ENCODE measurements around the gene UTRN.

UTRN gene

DNA sequence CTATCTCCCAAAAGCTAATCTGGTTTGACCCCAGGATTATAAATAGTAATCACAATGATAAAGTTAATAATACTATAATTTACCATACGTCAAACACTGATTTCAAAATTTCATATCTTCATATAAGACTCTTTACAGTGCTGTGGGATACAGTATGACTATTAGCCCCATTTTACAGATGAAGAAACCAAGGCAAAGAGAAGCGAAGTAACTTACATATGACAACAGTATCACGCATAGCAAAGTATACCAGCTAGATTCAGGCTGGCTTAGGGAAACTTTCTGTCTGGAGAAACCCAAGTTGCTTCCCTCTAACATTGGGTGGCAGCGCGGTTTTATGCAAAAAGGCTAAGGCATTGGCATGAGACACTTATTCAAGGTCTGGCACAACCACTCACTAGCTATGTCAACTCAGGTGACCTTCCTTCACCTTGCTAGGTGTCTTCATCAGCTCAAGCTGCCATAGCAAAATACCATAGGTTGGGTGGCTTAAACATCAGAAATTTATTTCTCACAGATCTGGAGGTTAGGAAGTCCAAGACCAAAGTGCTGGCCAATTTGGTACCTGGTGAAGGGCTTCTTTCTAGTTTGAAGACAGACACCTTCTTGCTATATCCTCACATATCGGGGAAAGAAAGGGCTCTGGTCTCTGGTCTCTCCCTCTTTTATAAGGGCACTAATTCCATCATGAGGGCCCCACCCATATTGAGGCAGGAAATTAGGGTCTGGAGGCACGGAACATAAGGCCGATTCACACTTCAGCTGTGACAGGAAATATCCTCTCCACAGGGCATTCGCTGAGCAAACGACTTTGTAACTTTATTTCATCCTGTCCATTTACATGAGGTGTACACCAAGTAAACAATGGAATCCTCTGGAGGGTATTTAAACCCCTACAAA, 22.4 kb upstream of the UTRN start:
- Histone ChIP-seq H3K36me3 (ENCODE audit: insufficient read depth, low read length) (no peaks in the 10 kb centered on the region), H3K4me3 (no peak overlapping the region), H3K9me3 (ENCODE audit: low read depth, low read length) (no peaks in the 10 kb centered on the region), H3K27ac (no peak overlapping the region), H3K9ac (ENCODE audit: insufficient read length) (no peak overlapping the region)
- TF ChIP-seq EZH2 (IDR thresholded peaks at IDR 0.05) (no peak), FOXP2 (optimal IDR thresholded peaks at IDR 0.05; ENCODE audit: control extremely low read depth, extremely low read length, insufficient read depth) (no peak), POLR2AphosphoS5 (IDR thresholded peaks at IDR 0.05; ENCODE audit: borderline replicate concordance, low read depth, low read length) (no peak)
- DNase-seq (ENCODE audit: low read depth, low spot score), result no peak

DNA sequence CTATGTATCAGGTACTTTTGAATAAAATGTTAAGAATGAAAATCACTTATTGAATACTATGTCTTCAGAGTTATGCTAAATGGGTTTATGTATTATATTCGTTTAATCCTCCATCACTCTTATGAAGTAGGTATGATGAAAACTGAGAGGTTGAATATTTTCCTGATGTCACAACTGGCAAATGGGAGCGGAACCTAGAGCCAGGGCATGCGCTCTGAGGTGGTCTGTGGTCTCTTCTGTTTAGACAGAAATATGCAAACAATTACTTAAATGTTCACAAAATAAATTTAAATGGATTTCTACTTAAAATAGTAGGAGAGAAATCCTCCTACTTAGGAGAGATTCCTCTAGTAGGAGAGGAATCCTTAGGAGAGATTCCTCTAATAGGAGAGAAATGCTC, 21.3 kb upstream of the UTRN start:
- Histone ChIP-seq H3K36me3 (ENCODE audit: insufficient read depth, low read length) (no peaks in the 10 kb centered on the region), H3K9me3 (ENCODE audit: low read depth, low read length) (no peaks in the 10 kb centered on the region), H3K27ac (no peak overlapping the region), H3K4me3 (no peak overlapping the region), H3K9ac (ENCODE audit: insufficient read length) (no peak overlapping the region)
- no peak for DNase-seq (ENCODE audit: low read depth, low spot score)
- TF ChIP-seq EZH2 (IDR thresholded peaks at IDR 0.05) (no peak), POLR2AphosphoS5 (IDR thresholded peaks at IDR 0.05; ENCODE audit: borderline replicate concordance, low read depth, low read length) (no peak), FOXP2 (optimal IDR thresholded peaks at IDR 0.05; ENCODE audit: control extremely low read depth, extremely low read length, insufficient read depth) (no peak)

DNA sequence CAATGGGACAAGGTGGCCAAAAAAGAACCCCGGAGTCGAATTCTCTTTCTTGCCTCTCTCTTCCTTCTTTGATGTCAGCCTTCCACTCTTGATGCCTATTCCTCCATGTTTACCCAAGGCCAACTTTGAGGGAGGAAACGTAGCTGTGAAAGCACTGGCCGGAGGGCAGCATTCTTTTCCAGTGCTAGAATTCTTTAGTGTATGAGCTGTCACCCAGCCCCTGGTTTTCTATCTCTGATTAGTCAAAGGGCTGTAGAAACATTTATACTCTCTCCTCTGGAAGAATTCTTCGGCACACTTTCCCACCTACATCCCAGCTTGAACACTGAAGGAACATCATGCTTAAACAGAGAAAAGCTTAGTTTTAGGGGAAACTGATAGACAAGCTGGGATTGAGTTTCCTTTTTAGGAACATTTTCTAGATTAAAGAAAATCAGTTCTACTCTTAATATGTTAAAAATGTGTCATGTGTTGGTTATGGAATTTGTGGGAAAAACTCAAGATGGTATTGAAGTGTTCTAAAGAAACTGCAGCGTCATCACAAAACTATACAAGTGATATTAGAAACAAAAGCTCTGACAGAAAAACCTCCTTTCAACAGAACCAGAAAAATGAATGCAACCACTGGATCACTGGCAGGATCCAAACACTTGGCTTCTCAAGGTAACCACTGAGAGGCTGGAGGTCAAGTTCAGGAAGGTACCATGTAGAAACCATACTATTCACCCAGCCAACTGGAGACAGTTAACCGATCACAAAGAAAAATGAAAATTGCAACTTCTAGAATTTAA, 20.7 kb upstream of the UTRN start:
- no peak overlapping the region for H3K9ac ChIP-seq (ENCODE audit: insufficient read length)
- H3K27ac ChIP-seq, result peak overlapping the region; percentile 74
- DNase-seq (ENCODE audit: low read depth, low spot score), result no peak
- no peak for TF ChIP-seq FOXP2 (optimal IDR thresholded peaks at IDR 0.05; ENCODE audit: control extremely low read depth, extremely low read length, insufficient read depth)
- TF ChIP-seq EZH2 (IDR thresholded peaks at IDR 0.05), result no peak
- no peak for TF ChIP-seq POLR2AphosphoS5 (IDR thresholded peaks at IDR 0.05; ENCODE audit: borderline replicate concordance, low read depth, low read length)
- no peak overlapping the region for H3K4me3 ChIP-seq
- H3K36me3 ChIP-seq (ENCODE audit: insufficient read depth, low read length), result no peaks in the 10 kb centered on the region
- H3K9me3 ChIP-seq (ENCODE audit: low read depth, low read length), result no peaks in the 10 kb centered on the region

DNA sequence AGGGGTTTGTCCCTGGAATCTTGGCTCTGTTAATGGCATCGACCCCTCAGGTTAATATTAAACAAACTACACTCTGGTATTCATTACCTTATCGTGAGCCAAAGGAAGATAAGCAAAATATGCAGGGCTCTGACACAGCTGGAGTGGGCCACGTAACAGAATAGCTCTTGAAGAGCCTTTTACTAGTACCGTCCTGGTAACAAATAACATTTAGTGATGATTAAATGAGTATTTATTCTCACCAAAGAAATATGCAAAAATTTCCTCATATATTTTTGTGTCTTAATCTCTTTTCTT, 20.1 kb upstream of the UTRN start:
- TF ChIP-seq FOXP2 (optimal IDR thresholded peaks at IDR 0.05; ENCODE audit: control extremely low read depth, extremely low read length, insufficient read depth), result no peak
- no peak for TF ChIP-seq POLR2AphosphoS5 (IDR thresholded peaks at IDR 0.05; ENCODE audit: borderline replicate concordance, low read depth, low read length)
- TF ChIP-seq EZH2 (IDR thresholded peaks at IDR 0.05), result no peak
- no peak for DNase-seq (ENCODE audit: low read depth, low spot score)
- no peaks in the 10 kb centered on the region for H3K36me3 ChIP-seq (ENCODE audit: insufficient read depth, low read length)
- H3K9ac ChIP-seq (ENCODE audit: insufficient read length), result no peak overlapping the region
- H3K4me3 ChIP-seq, result no peak overlapping the region
- peak overlapping the region; percentile 74 for H3K27ac ChIP-seq
- H3K9me3 ChIP-seq (ENCODE audit: low read depth, low read length), result no peaks in the 10 kb centered on the region

GRCh38 chr6:144265390-144265789, 19.7 kb upstream of the UTRN start:
- peak overlapping the region; percentile 74; the same call in 1 of the 2 replicates for H3K27ac ChIP-seq
- no peaks in the 10 kb centered on the region for H3K36me3 ChIP-seq (ENCODE audit: insufficient read depth, low read length)
- no peaks in the 10 kb centered on the region for H3K9me3 ChIP-seq (ENCODE audit: low read depth, low read length)
- no peak overlapping the region for H3K9ac ChIP-seq (ENCODE audit: insufficient read length)
- no peak overlapping the region for H3K4me3 ChIP-seq
- no peak for DNase-seq (ENCODE audit: low read depth, low spot score)
- no peak for TF ChIP-seq EZH2 (IDR thresholded peaks at IDR 0.05)
- TF ChIP-seq FOXP2 (optimal IDR thresholded peaks at IDR 0.05; ENCODE audit: control extremely low read depth, extremely low read length, insufficient read depth), result no peak
- TF ChIP-seq POLR2AphosphoS5 (IDR thresholded peaks at IDR 0.05; ENCODE audit: borderline replicate concordance, low read depth, low read length), result no peak

DNA sequence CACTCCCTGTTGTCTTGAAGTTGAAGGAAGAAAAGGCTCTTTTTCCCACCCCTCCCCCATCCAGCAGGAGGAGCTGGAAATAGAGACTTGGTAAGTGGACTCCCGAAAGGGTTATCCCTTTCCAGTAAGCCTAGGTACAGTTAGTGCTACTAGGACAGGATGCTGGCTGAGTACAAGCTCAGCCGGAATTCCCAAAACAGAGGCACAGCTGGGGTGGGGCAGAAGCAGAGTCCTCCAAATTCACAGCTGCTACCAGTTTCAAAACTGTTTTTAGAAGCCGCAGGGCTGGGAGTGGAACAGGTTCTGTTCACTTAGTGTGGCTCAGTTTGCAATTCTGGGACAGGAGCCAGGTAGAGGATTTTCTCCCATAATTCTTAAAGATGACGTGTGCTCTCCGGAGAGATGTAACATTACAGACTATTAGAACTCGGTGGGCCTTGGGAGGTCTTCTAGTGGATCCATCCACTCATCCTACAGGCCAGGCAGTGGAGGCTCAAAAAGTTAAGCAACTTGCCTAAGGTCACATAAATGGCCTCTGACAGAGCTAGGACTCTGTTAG, 19.0 kb upstream of the UTRN start:
- Histone ChIP-seq H3K9ac (ENCODE audit: insufficient read length) (no peak overlapping the region), H3K36me3 (ENCODE audit: insufficient read depth, low read length) (no peaks in the 10 kb centered on the region), H3K9me3 (ENCODE audit: low read depth, low read length) (no peaks in the 10 kb centered on the region), H3K4me3 (no peak overlapping the region), H3K27ac (peak overlapping the region; percentile 74; the same call in 1 of the 2 replicates)
- DNase-seq (ENCODE audit: low read depth, low spot score), result no peak
- TF ChIP-seq POLR2AphosphoS5 (IDR thresholded peaks at IDR 0.05; ENCODE audit: borderline replicate concordance, low read depth, low read length), result no peak
- no peak for TF ChIP-seq EZH2 (IDR thresholded peaks at IDR 0.05)
- no peak for TF ChIP-seq FOXP2 (optimal IDR thresholded peaks at IDR 0.05; ENCODE audit: control extremely low read depth, extremely low read length, insufficient read depth)

DNA sequence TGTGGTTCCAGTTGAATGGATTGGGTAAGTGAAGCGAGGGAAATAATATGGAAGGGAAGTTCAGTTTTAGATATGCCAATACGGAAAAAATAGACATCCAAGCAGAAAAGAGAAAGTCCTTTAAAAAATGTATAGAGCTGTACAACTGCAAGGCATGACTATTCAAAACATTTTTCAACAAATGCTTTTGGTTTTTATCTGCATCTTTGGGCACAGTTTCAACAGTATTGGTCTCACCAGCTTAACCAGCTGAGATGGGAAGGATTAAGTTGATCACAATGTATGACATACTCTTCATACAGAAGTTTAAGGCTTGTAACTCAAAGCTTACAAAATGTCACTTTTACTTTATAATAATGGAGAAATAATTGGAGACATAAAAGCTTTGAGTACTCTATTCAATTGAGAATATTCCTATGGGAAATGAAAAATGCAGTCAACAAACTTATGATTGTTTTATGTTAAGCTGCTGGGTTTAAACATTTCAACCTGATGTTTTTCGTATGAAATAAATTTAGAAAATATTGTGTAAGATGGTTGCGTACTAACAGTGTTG, 16.3 kb upstream of the UTRN start:
- Histone ChIP-seq H3K9ac (ENCODE audit: insufficient read length) (no peak overlapping the region), H3K27ac (0 out of 2 replicates have a peak overlapping the region, but pooled peaks have one; percentile 10)

DNA sequence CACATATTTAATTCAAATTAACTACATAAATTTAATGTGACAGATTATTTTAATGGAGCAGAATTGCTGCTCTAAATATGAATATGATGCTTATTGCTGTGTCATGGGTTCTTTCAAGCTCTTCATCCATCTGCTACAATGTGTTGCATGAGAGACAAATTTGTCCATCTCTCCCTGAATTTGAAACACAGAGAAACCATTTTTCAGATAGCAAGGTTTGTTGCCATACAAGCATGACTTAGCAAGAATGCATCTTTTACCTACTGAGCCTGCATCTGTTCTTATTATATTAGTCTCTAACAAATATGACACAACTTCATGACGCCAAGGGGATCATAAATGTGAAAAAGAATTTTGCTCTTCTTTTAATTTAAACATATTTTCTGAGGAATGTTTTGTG, 8.0 kb upstream of the UTRN start:
- TF ChIP-seq FOXP2 (optimal IDR thresholded peaks at IDR 0.05; ENCODE audit: control extremely low read depth, extremely low read length, insufficient read depth) (no peak), POLR2AphosphoS5 (IDR thresholded peaks at IDR 0.05; ENCODE audit: borderline replicate concordance, low read depth, low read length) (no peak), EZH2 (IDR thresholded peaks at IDR 0.05) (no peak)
- H3K9ac ChIP-seq (ENCODE audit: insufficient read length), result no peak overlapping the region
- H3K36me3 ChIP-seq (ENCODE audit: insufficient read depth, low read length), result no peaks in the 10 kb centered on the region
- H3K9me3 ChIP-seq (ENCODE audit: low read depth, low read length), result no peaks in the 10 kb centered on the region
- H3K4me3 ChIP-seq, result no peak overlapping the region
- no peak for DNase-seq (ENCODE audit: low read depth, low spot score)
- H3K27ac ChIP-seq, result no peak overlapping the region

More for the DNA sequence above, 16.3 kb upstream of the UTRN start:
- H3K4me3 ChIP-seq, result no peak overlapping the region
- TF ChIP-seq POLR2AphosphoS5 (IDR thresholded peaks at IDR 0.05; ENCODE audit: borderline replicate concordance, low read depth, low read length) (no peak), EZH2 (IDR thresholded peaks at IDR 0.05) (no peak), FOXP2 (optimal IDR thresholded peaks at IDR 0.05; ENCODE audit: control extremely low read depth, extremely low read length, insufficient read depth) (no peak)
- no peaks in the 10 kb centered on the region for H3K36me3 ChIP-seq (ENCODE audit: insufficient read depth, low read length)
- no peak for DNase-seq (ENCODE audit: low read depth, low spot score)
- H3K9me3 ChIP-seq (ENCODE audit: low read depth, low read length), result no peaks in the 10 kb centered on the region
